Activated naive CD4-positive, alpha-beta T cell treated with Interleukin-2 at 50 U/mL for 16 hours (primary cell): ENCODE data around the gene GRB7.
"Not testable (repeated sequence)": the region's sequence is repeated elsewhere in the genome, so short reads cannot be mapped to it uniquely, and the experiment has no call there.

ENCODE experiments used
- DNase-seq: peaks from one replicate; pipeline ENCODE4 v3.0.0-alpha.2; 2020

GRB7 gene

GRCh38 chr17:39753514-39754160, 15.9 kb downstream of the GRB7 start:
- no peak for DNase-seq

GRCh38 chr17:39754161-39754957, 16.6 kb downstream of the GRB7 start:
- peak; percentile 95 for DNase-seq

GRCh38 chr17:39754958-39755553, 17.3 kb downstream of the GRB7 start:
- no peak for DNase-seq

GRCh38 chr17:39755554-39756379, 18.0 kb downstream of the GRB7 start:
- DNase-seq: peak; percentile 55

GRCh38 chr17:39756380-39757079, 18.8 kb downstream of the GRB7 start:
- DNase-seq: no peak

- no peak for DNase-seq
Measured at GRCh38 chr17:39757176-39757662, 19.5 kb downstream of the GRB7 start.

- DNase-seq: peak; percentile 64
Measured at GRCh38 chr17:39757931-39758873, 20.5 kb downstream of the GRB7 start.

- DNase-seq: no peak
Measured at GRCh38 chr17:39759204-39759603, 21.5 kb downstream of the GRB7 start.

GRCh38 chr17:39761861-39762496, 24.2 kb downstream of the GRB7 start:
- DNase-seq: no peak

- DNase-seq: no peak
Measured at GRCh38 chr17:39763051-39763820, 25.5 kb downstream of the GRB7 start.

- not testable (repeated sequence) for DNase-seq
Measured at GRCh38 chr17:39764171-39764570, 26.4 kb downstream of the GRB7 start.

- DNase-seq: no peak
Measured at GRCh38 chr17:39765175-39765574, 27.4 kb downstream of the GRB7 start.

GRCh38 chr17:39765766-39766165, 28.0 kb downstream of the GRB7 start:
- DNase-seq: no peak

- DNase-seq: no peak
Measured at GRCh38 chr17:39767147-39767546, 29.4 kb downstream of the GRB7 start.

GRCh38 chr17:39769974-39770587, 32.3 kb downstream of the GRB7 start:
- DNase-seq: peak; percentile 69

- no peak for DNase-seq
Measured at GRCh38 chr17:39772415-39772814, 34.7 kb downstream of the GRB7 start.

GRCh38 chr17:39772987-39773934, 35.5 kb downstream of the GRB7 start:
- no peak for DNase-seq

- no peak for DNase-seq
Measured at GRCh38 chr17:39774047-39774446, 36.3 kb downstream of the GRB7 start.
